H1 (cell line): ENCODE measurements around the gene MORN2. TPM values are rescaled to one million over a fixed set of nuclear protein-coding genes. Genes with fewer than 3 reads are reported as not detected.
A peak's percentile ranks its signal among the peaks of the same experiment; 100 is the strongest.
"Not testable (repeated sequence)": the region's sequence is repeated elsewhere in the genome, so short reads cannot be mapped to it uniquely, and the experiment has no call there.

Source experiments
- CTCF ChIA-PET: fragments of 300-600 bp; sonication (Branson Sonifier 250); formaldehyde crosslinking; loops from one replicate; lab custom pipeline; 2021; ENCODE audit not compliant: partially characterized antibody; lab: Charles Lee
- POLR2A ChIA-PET: fragments of 300-600 bp; sonication (Branson Sonifier 250); formaldehyde crosslinking; loops from one replicate; lab custom pipeline; 2021; ENCODE audit warnings: inconsistent platforms; ENCODE audit not compliant: partially characterized antibody; lab: Charles Lee
- DNase-seq, 2 experiments: peaks; one replicate each; pipeline versions ENCODE4 v3.0.0 to v3.0.0-alpha.2; 2010 to 2022; ENCODE audit warnings: low spot score in 2 of 2, low read depth in 1 of 2, mixed read lengths in 1 of 2
- FAIRE-seq: peaks from 2 replicates; lab custom pipeline; 2011; peaks lifted over from hg19 to GRCh38; lab: Jason Lieb, UNC
- H2AFZ ChIP-seq: 2 replicates; pipeline ENCODE4 v1.8.1; 2012; ENCODE audit warnings: low read length, inconsistent platforms
- H2AK5ac ChIP-seq: 2 replicates; pipeline ENCODE4 v1.6.1; 2013; ENCODE audit warnings: low read depth, low read length
- H2BK120ac ChIP-seq: replicated peaks from 2 replicates; pipeline ENCODE3; 2013; ENCODE audit warnings: low read depth, low read length, inconsistent platforms
- H2BK12ac ChIP-seq: 2 replicates; pipeline ENCODE4 v1.6.1; 2013; ENCODE audit warnings: low read depth, low read length
- H2BK15ac ChIP-seq: 2 replicates; pipeline ENCODE4 v1.6.1; 2013; ENCODE audit warnings: low read length
- H2BK20ac ChIP-seq: 2 replicates; pipeline ENCODE4 v1.6.1; 2013; ENCODE audit warnings: low read length
- H2BK5ac ChIP-seq: 2 replicates; pipeline ENCODE4 v1.6.1; 2013; ENCODE audit warnings: low read depth, low read length
- H3K14ac ChIP-seq: 2 replicates; pipeline ENCODE4 v1.6.1; 2013; ENCODE audit warnings: inconsistent platforms; ENCODE audit not compliant: insufficient read length
- H3K18ac ChIP-seq: 2 replicates; pipeline ENCODE4 v1.6.1; 2013; ENCODE audit warnings: low read length; ENCODE audit errors: extremely low read depth
- H3K23ac ChIP-seq: 2 replicates; pipeline ENCODE4 v1.6.1; 2013; ENCODE audit warnings: inconsistent platforms; ENCODE audit not compliant: insufficient read length
- H3K23me2 ChIP-seq: 2 replicates; pipeline ENCODE4 v1.6.1; 2013; ENCODE audit warnings: low read depth, low read length
- H3K27ac ChIP-seq: 2 replicates; pipeline ENCODE4 v1.6.1; 2011; ENCODE audit warnings: low read depth, low read length, inconsistent platforms
- H3K27me3 ChIP-seq, 4 experiments: replicated peaks in 1 of 4; 1 replicate in 1 of 4; 2 replicates in 3 of 4; pipeline versions ENCODE4 v1.6.1 to v1.8.1; 2011 to 2013; ENCODE audit warnings: low read length in 3 of 4, mild to moderate bottlenecking in 3 of 4, inconsistent platforms in 2 of 4, mixed read lengths in 2 of 4, moderate library complexity in 1 of 4; ENCODE audit not compliant: control insufficient read depth in 3 of 4, insufficient read depth in 3 of 4; ENCODE audit errors: extremely low read depth in 1 of 4
- H3K36me3 ChIP-seq, 4 experiments: 2 replicates each; pipeline versions ENCODE4 v1.6.1 to v1.8.1; 2011 to 2013; ENCODE audit warnings: mild to moderate bottlenecking in 4 of 4, low read length in 3 of 4, moderate library complexity in 2 of 4, control low read depth in 1 of 4, inconsistent platforms in 1 of 4; ENCODE audit not compliant: insufficient read depth in 4 of 4, control insufficient read depth in 2 of 4
- H3K4ac ChIP-seq: replicated peaks from 2 replicates; pipeline ENCODE3; 2013; ENCODE audit warnings: low read length, low read depth, mixed read lengths, inconsistent platforms; ENCODE audit not compliant: insufficient read length
- H3K4me1 ChIP-seq, 4 experiments: replicated peaks in 1 of 4; 1 replicate in 1 of 4; 2 replicates in 3 of 4; pipeline versions ENCODE4 v1.6.1 to v1.8.1; 2011 to 2013; ENCODE audit warnings: low read length in 3 of 4, inconsistent platforms in 2 of 4, mixed read lengths in 1 of 4; ENCODE audit not compliant: insufficient read depth in 4 of 4, control insufficient read depth in 3 of 4
- H3K4me2 ChIP-seq, 2 experiments: 2 replicates each; pipeline versions ENCODE4 v1.6.1 to v1.8.1; 2011 to 2013; ENCODE audit warnings: low read depth in 2 of 2, low read length in 2 of 2, control low read depth in 1 of 2, inconsistent platforms in 1 of 2, mild to moderate bottlenecking in 1 of 2; ENCODE audit not compliant: insufficient read depth in 1 of 2
- H3K4me3 ChIP-seq, 4 experiments: fragments of 200-600, 300-600 bp in 1 of 4; sonication (generic), shearing (Covaris generic), sonication (Bioruptor Twin) in 1 of 4; 2 replicates each; pipeline versions ENCODE4 v1.5.1 to v1.8.1; 2011 to 2016; ENCODE audit warnings: low read length in 4 of 4, low read depth in 3 of 4, control low read depth in 2 of 4, inconsistent platforms in 2 of 4, mild to moderate bottlenecking in 2 of 4, mixed read lengths in 1 of 4, moderate library complexity in 1 of 4; ENCODE audit not compliant: insufficient read depth in 2 of 4; ENCODE audit errors: extremely low read depth in 1 of 4
- H3K56ac ChIP-seq: replicated peaks from 2 replicates; pipeline ENCODE3; 2013; ENCODE audit warnings: low read depth, mild to moderate bottlenecking, mixed read lengths, low read length, inconsistent platforms; ENCODE audit not compliant: insufficient read length
- H3K79me1 ChIP-seq: 2 replicates; pipeline ENCODE4 v1.6.1; 2013; ENCODE audit warnings: low read depth, low read length, control low read depth
- H3K79me2 ChIP-seq, 2 experiments: 2 replicates each; pipeline versions ENCODE4 v1.6.1 to v1.8.1; 2012 to 2013; ENCODE audit warnings: low read length in 2 of 2, mild to moderate bottlenecking in 2 of 2, inconsistent platforms in 1 of 2; ENCODE audit not compliant: insufficient read depth in 2 of 2, control insufficient read depth in 1 of 2
- H3K9ac ChIP-seq, 4 experiments: replicated peaks in 1 of 4; 1 replicate in 1 of 4; 2 replicates in 3 of 4; pipeline versions ENCODE4 v1.6.1 to v1.8.1; 2011 to 2013; ENCODE audit warnings: low read depth in 3 of 4, low read length in 3 of 4, control low read depth in 2 of 4, mild to moderate bottlenecking in 2 of 4, moderate library complexity in 2 of 4, inconsistent platforms in 1 of 4; ENCODE audit errors: extremely low read depth in 1 of 4
- H3K9me3 ChIP-seq, 2 experiments: 2 replicates each; pipeline versions ENCODE4 v1.6.1 to v1.8.1; 2012 to 2013; ENCODE audit warnings: mild to moderate bottlenecking in 2 of 2, moderate library complexity in 2 of 2, control low read depth in 1 of 2, inconsistent platforms in 1 of 2, low read depth in 1 of 2, low read length in 1 of 2, mixed read lengths in 1 of 2; ENCODE audit not compliant: insufficient read depth in 2 of 2
- H4K20me1 ChIP-seq, 2 experiments: replicated peaks in 1 of 2; 2 replicates each; pipeline versions ENCODE3 to v1.8.1; 2011 to 2013; ENCODE audit warnings: inconsistent platforms in 2 of 2, low read length in 2 of 2, mild to moderate bottlenecking in 1 of 2; ENCODE audit not compliant: insufficient read depth in 2 of 2, control insufficient read depth in 1 of 2
- H4K5ac ChIP-seq: 2 replicates; pipeline ENCODE4 v1.6.1; 2013; ENCODE audit warnings: low read length, low read depth, mixed read lengths, inconsistent platforms; ENCODE audit not compliant: insufficient read length
- H4K8ac ChIP-seq: 2 replicates; pipeline ENCODE4 v1.8.0; 2013; ENCODE audit warnings: mild to moderate bottlenecking, moderate library complexity, low read length, inconsistent platforms; ENCODE audit not compliant: insufficient read depth; ENCODE audit errors: extremely low read depth
- H4K91ac ChIP-seq: replicated peaks from 2 replicates; pipeline ENCODE3; 2013; ENCODE audit warnings: low read length, mixed read lengths, inconsistent platforms; ENCODE audit not compliant: insufficient read length
- BACH1 ChIP-seq: IDR thresholded peaks from 2 replicates; pipeline ENCODE4 v1.6.1; 2012; ENCODE audit warnings: low read length, improper control_type of control experiment
- MAFK ChIP-seq: IDR thresholded peaks from 2 replicates; pipeline ENCODE4 v1.6.1; 2012; ENCODE audit warnings: low read depth, mild to moderate bottlenecking, improper control_type of control experiment, low read length
- WGBS, 2 experiments: shearing (Covaris generic) in 1 of 2; methylation state at CpG; one replicate each; pipeline versions ENCODE4 v1.1.6 to v1.1.7; 2013 to 2015; ENCODE audit warnings: low lambda C conversion rate in 2 of 2, mixed read lengths in 2 of 2, inconsistent platforms in 1 of 2, low coverage in 1 of 2, missing lambda C conversion rate in 1 of 2; ENCODE audit not compliant: insufficient replicate concordance in 2 of 2, insufficient coverage in 1 of 2, insufficient read length in 1 of 2; ENCODE audit errors: extremely low coverage in 1 of 2, missing lambda C conversion rate in 1 of 2; 5-methylcytosine and 5-hydroxymethylcytosine counted together
- polyA plus RNA-seq, 7 experiments: library from polyadenylated mRNA; depleted of rRNA in 3 of 7; stranded (reverse) in 5 of 7; unstranded in 2 of 7; fragments of >200 nt in 5 of 7; fragments of 200-250 nt in 2 of 7; gene quantifications; 1 replicate in 5 of 7; 2 replicates in 1 of 7; 4 replicates in 1 of 7; pipeline versions ENCODE4 v1.2.1 to v1.2.3, GENCODE V29; 2011 to 2013; ENCODE audit warnings: missing spikeins in 2 of 7, mixed read lengths in 2 of 7
- total RNA-seq: library from RNA; stranded (reverse); fragmentation: NEBNext Ultra II Directional; extraction: Animal tissue kit (Norgen Biotek cat#: 25700); gene quantifications from 2 replicates; pipeline ENCODE4 v1.2.1, GENCODE V29; 2021

Gene MORN2
- total and polyA plus RNA-seq, 2 of the 8 experiments (the other 6 are each of a cell fraction or from before 2014, with no cell fraction given): 7.2 to 11.3 TPM

DNA sequence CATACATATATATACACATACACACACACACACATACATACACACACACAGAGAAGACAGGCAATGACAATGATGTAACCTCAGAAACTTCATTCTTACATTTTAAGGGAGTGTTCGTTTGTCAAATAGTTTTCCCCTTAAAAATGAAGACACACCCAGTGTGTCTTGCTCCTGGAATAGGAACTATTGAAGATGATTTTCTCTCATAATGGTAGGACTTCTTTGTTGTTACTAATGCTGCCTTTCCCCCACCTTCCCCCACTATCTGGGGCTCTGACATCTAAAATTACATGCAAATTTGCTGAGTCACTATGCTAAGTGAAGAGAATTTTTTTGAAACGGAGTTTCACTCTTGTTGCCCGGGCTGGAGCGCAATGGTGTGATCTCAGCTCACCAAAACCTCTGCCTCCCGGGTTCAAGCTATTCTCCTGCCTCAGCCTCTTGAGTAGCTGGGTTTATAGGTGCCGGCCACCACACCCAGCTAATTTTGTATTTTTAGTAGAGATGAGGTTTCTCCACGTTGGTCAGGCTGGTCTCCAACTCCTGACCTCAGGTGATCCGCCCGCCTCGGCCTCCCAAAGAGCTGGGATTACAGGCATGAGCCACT is 48.1 kb upstream of the MORN2 start:
- POLR2A ChIA-PET: interaction anchor here (0.8 to 2.6 kb wide), 4 partner anchors 76 to 84 kb away, joined by 3 to 14 read pairs (median 6); partner anchors contain the start of gene SRSF7
- not testable (repeated sequence) for H3K79me2 ChIP-seq, H2AFZ ChIP-seq, H3K27ac ChIP-seq, H2BK15ac ChIP-seq, H3K4ac ChIP-seq, H3K4me1 ChIP-seq, H4K91ac ChIP-seq, H2AK5ac ChIP-seq, H3K4me2 ChIP-seq, H4K20me1 ChIP-seq, H2BK12ac ChIP-seq, H4K5ac ChIP-seq, H3K4me3 ChIP-seq
- H3K36me3 ChIP-seq: peaks cover 4 to 29% (median 22%) of the 10 kb centered on the region in 4 experiments; a peak in 7 of 8 replicates
- WGBS, 2 experiments: 80% methylated on average over 10 of the region's 10 CpGs; no CpG with 5 or more reads in 1 of the 2 experiments
- TF ChIP-seq BACH1 (peak; percentile 65; the same call in 1 of the 2 replicates), MAFK (peak; percentile 54; the same call in 1 of the 2 replicates)
- TF ChIP-seq, all 59 proteins: peak for 2; not testable (repeated sequence) for 57
- H2BK20ac ChIP-seq, FAIRE-seq, H3K9me3 ChIP-seq, H3K23ac ChIP-seq, CTCF ChIA-PET, H3K27me3 ChIP-seq, H2BK5ac ChIP-seq, H3K18ac ChIP-seq, H2BK120ac ChIP-seq, H3K14ac ChIP-seq, H3K9ac ChIP-seq, DNase-seq, H3K79me1 ChIP-seq, H4K8ac ChIP-seq, H3K56ac ChIP-seq, H3K23me2 ChIP-seq: not testable (repeated sequence)
